ENCODE results near the gene SEMA3C.

SEMA3C gene

GRCh38 chr7:80736371-80737125 is 182.3 kb downstream of the SEMA3C start:
- DNase-seq (ENCODE audit: low read depth in 2 of 2) = no peak

DNA sequence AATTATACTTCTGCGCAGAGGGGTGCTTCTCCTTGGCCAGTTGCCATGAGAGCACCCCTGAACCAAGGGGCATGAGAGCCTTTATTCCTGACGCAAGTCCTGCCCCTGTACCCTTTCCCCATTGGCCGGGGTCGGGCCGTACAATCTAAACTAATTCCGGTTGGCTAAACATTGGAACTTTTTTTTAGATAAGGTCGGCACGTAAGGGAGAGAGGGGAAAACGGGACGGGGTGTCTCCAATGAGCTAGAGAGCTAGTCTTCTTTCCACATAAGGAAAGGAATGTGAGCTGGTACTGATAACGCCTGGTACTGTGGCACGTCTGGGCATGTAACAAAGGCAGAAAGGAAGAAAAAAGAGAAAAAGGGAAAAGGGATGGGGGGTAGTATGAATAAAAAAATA is 183.5 kb downstream of the SEMA3C start:
- no peak for DNase-seq (ENCODE audit: low read depth in 2 of 2)

DNA sequence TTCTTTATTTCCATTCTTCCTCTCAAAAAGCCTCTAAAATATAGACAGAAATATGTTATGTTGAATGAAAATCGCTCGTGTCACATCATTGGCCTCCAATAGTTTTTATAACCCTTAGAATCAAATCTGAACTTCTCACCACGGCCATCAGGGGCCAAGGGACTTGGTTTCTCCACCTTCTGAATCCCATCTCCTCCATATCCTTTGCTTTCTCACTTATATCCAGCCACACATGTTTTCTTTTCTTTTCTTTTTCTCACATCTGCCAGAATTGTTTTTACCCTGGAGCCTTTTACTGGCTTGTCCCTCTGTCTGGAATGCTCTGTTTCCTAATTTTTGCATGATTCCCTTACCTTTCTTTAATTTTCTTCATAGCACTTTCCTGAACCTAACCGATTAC is 184.8 kb downstream of the SEMA3C start:
- DNase-seq (ENCODE audit: low read depth in 2 of 2) = no peak

- no peak for DNase-seq (ENCODE audit: low read depth in 2 of 2)
Measured at GRCh38 chr7:80733333-80733915, 185.4 kb downstream of the SEMA3C start.

DNA sequence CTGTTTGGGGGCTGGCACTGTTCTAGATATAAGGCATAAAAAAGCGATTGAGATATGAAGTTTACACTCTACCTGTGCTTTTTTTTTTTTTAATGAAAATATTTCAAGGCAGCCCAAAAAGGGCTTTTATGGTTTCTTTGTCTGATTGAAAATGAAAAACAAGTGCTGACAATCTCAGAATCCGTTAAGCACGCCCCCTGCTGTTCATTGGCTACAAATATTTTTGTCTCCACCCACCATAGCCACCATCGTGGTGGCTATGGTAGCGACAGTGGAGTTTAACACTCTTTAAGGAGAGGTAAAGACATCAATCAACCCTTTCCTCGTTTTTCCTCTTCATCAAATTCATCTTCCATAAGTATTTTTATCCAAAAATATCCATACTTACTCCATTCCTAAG is 186.2 kb downstream of the SEMA3C start:
- DNase-seq (ENCODE audit: low read depth in 2 of 2) = no peak

GRCh38 chr7:80731281-80731680 is 187.6 kb downstream of the SEMA3C start:
- no peak for DNase-seq (ENCODE audit: low read depth in 2 of 2)

DNA sequence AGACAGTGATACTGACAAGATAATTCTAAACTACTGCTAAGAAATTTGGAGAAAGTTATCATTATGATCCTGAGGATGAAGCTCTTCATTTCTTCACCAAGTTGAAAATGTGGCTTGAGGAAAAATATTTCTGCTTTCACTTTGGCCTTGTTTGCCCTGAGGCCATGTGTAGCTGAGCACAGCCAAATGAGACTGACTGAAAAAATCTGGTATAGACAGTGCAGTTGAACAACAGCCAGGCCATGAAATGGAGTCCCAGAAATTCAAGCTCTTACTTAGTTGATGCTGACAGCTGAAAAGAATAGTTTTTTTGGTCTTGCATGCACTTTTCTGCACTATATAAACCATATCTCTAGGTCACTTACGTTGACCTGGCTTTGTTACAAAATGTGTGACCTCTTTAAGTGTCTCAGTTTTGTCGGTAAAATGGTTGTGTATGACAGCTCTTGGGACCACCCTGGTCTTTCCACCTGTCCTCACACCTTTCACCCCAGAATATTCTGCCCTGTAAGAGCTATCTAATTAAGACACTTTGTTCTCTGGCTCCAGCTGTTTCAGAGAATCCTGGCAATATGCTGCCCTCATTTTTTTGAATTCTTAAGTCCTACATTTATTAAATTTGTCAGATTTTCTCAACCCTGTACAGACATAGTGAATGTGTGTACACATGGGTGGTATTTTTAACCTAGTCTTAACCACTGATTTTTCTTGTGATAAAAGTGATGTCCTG is 189.1 kb downstream of the SEMA3C start:
- DNase-seq (ENCODE audit: low read depth in 2 of 2) = no peak

DNA sequence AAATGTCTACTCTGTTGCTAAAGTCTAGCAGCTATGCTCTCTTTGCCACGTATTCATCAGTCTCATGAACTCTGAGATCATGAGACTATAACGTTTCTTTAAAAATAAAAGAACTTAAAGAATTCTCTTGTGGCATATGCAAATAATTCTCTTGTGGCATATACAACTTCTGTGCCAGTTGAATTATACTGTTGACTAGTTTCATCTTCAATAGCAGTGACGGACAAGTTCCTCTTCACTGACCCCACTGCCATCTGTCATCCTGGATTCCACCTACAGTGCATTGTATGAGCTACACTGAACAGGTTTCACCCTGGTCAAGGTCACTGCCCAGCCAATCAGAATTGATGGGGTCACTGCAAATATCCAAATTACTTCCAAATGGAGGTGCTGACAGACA is 192.2 kb downstream of the SEMA3C start:
- no peak for DNase-seq (ENCODE audit: low read depth in 2 of 2)

- no peak for DNase-seq (ENCODE audit: low read depth in 2 of 2)
Measured at GRCh38 chr7:80725181-80725611, 193.7 kb downstream of the SEMA3C start.

DNA sequence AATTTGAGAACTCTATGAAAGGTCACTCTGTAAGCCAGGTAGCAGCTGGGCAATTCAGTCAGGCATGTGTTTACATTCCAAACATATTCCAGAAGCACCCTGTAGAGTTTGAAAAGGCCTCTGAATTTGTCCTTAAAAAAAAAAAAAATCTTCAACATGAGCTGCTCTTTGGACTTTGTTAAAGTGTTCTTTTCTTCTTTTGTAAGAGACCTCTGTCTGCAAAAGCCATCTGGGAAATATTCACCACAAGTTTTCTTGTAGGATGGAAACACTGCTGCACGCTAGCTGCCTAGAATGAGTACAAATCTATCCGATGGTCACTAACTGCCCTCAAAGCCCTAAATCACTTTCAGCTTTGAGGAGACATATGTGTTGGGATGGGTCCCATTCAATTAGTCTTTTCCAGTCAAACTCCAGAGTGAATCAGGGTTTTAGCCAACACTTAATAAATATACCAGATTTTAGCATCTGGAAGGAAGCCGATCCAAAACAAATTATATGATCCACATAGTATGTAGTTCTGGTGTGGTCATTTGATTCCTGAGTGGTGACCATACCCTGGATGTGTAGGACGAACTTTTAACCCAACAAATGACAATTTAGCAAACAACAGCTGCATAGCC is 194.5 kb downstream of the SEMA3C start:
- DNase-seq (ENCODE audit: low read depth in 2 of 2) = peak; percentile 69

DNA sequence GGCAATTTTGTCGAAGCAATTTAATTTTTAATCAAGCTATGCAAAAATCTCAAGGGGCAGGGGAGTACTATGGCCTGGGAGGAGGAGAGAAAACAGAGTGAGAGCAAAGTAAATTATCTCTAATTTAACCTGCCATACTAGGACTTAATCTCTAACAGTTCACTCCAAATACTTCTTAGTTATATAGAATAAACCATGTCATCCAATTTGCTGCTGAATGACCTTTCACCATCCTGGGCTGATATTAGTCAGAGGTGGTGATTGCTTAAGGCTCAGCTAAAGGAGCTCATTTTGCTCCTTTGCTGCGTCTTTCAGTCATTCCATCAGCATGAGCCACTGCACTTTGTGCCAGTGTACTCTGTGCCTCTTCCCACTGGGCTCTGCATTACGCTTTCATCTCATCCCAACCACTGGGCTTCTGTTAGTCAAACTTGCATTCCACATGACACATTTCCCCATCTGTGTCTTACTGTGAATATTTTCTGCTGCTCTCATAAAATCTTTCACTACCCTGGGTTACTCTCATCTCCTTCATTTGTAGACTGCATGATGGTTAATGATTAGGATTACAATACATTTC is 196.1 kb downstream of the SEMA3C start:
- DNase-seq (ENCODE audit: low read depth in 2 of 2) = peak; percentile 100

DNA sequence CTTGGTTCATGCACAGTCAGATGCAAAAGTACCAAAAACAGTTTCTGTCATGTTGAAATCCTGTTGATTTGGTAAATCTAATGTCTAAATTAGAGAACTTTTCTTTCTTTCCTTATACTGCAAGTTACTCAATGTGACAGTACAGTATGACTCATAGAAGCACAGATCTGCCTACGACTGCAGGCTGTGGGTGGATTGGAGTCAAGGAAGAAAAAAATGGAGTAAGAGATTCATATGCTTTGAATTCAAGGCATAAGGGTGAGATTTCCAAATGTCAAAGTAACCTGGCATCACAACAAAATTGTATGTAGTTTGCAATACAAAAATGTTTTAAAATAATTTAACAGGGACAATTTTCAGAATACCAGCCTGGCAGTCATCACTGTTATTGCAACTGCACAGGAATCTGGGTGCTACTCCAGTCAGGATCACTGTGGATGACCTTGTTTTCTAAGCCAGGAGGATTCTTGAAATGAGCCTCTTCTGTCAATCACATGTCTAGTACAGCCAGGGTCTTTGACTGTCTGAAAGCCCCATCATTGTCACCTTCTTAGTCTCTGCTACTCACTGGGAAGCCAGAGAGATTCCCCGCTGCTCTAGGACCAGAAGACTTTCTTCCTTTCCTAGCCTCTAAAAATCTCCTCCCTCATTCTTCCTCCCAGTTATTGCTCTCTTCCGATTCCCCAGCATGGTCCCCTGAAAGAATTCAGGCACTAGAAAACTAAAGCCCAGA is 196.8 kb downstream of the SEMA3C start:
- peak; percentile 64 to 68 for DNase-seq (ENCODE audit: low read depth in 2 of 2)

GRCh38 chr7:80720146-80720545 is 198.7 kb downstream of the SEMA3C start:
- no peak for DNase-seq (ENCODE audit: low read depth in 2 of 2)

GRCh38 chr7:80719261-80719660 is 199.6 kb downstream of the SEMA3C start:
- peak in 1 of 2 experiments; percentile 45 for DNase-seq (ENCODE audit: low read depth in 2 of 2)

DNA sequence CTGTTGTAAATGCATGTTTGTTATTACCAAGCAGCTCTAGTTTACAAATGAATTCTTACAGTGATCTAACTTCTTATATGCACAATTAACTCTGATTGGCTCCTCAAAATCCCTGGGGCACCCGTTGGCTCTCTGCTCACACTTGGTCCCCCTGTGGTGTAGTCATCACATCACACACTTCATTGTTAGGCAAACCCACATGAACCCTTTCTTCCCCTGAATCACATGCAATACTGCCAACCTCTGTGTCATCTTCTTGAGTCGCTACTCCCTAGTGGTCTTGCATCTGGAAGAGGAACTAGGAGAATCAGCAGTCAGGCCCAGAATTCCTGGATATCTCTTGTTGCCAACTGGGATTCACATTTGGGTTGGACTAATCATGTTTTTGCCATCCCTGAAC is 207.3 kb downstream of the SEMA3C start:
- DNase-seq (ENCODE audit: low read depth in 2 of 2) = no peak

DNA sequence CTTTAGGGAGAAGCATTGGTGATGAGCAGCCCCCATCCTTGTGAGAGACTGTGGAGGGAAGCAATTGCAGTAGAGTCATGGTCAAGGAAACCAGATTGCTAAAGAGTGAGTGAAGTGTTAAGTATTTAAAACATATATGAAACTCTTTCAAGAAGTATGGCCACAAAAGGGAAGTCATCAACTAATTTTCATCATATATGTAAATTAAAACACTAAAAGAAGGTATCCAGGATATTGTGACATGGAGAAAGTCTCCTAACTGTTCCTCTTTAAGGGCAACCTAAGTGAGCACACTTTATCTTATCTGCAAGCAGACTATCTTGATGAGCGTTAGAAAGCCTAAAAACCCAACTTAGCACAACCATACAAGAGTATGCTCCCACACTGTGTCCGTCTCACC is 210.7 kb downstream of the SEMA3C start:
- DNase-seq (ENCODE audit: low read depth in 2 of 2) = no peak

DNA sequence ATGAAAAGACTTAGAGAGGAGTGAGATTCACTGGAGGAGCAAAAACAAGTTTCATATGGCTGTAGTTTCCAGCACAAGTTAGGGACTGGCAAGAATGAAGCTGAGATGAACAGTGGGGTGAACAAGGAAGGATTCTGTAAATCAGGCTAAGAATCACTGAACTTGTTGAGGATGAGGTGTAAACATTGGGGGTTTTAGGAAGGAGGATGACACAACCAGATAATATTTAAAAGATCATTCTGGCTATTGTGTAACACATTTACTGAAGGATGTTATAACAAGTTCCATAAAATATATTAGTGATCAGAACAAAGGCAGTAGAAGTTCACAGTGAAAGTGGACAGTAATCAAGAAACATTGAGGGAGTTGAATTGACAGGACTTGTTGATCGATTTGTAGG is 211.5 kb downstream of the SEMA3C start:
- no peak for DNase-seq (ENCODE audit: low read depth in 2 of 2)

GRCh38 chr7:80705130-80705781 is 213.6 kb downstream of the SEMA3C start:
- DNase-seq (ENCODE audit: low read depth in 2 of 2) = no peak

GRCh38 chr7:80703272-80703671 is 215.6 kb downstream of the SEMA3C start:
- no peak for DNase-seq (ENCODE audit: low read depth in 2 of 2)

GRCh38 chr7:80699721-80700256 is 219.1 kb downstream of the SEMA3C start:
- no peak for DNase-seq (ENCODE audit: low read depth in 2 of 2)

Measured in fibroblast of skin of left quadriceps (primary cell).